ENCODE measurements around the gene FAM83C.

Gene FAM83C

DNA sequence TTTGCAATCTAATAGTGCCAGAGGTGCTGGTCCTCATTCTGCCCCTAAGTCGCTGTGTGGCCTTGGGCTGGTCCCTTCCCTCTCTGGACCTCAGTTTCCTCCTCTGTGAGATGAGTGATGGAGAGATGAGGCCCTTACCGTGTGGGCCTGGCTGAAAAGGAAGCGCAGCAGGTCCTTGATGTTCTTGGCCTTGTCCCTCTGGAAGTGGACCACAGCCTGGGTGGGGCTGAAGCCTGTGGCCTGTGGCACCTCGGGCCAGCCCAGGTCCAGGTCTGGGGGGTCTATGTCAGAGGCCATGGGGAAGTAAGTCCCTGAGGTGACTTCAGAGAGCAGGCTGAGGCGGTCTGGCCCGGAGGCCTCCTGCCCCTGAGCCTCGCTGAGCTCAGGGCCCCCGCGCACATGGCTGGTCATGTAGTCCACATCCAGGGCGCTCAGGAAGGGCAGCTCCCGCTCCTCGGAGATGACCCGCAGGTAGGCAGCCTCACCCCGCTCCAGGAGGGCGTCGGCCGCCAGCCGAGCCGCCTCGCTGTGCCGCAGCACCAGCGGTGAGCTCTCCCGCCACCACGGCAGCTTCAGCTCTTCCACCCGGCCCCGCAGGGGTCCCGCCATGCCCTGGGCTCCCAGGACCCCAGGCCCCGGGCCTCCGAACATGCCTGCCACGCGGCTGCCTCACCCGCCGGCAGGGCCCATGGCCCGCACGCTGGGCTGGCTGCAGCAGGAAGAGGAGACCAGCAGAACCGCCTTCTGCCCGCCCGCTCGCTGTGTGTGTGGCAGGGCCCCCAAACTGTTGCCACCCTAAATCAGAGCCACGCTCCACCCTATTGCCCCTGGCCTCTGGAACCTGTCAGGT lies at the start of gene FAM83C:
TSS of gene FAM83C (minus strand) at position 772 of the 850 bp plus-strand sequence. CDS start at position 651, 121 bp downstream.
- no peak for DNase-seq

DNA sequence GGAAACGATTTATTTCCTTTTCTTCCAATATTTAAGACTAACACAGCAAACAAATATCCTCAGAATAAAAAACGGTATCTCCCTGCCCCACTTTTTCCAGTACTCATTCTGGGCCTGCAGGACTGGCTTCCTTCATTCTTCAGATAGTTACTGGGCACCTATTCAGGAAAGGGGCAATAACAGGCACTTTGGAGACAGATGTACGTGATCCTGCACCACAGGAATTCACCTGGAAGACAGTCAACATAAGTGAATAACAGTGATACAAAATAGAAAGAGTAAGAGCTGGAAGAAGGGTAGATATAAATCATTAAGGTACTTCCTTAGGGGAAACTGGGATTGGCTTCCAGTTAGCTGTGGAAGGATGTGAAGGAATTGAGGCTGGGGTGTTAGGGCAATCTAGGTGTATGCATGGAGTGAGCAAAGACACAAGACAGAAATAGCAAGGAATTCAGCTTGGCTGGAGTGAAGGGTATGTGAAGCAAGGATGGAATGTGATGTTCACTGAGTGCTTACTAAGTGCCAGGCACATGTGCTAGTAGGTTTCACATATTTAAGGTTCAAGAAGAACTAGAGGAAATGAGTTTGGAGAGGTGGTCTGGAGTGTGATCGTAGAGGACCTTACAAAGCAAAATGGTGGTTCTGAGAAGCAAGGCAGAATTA lies 49.3 kb upstream of the FAM83C start:
- DNase-seq, result no peak

DNA sequence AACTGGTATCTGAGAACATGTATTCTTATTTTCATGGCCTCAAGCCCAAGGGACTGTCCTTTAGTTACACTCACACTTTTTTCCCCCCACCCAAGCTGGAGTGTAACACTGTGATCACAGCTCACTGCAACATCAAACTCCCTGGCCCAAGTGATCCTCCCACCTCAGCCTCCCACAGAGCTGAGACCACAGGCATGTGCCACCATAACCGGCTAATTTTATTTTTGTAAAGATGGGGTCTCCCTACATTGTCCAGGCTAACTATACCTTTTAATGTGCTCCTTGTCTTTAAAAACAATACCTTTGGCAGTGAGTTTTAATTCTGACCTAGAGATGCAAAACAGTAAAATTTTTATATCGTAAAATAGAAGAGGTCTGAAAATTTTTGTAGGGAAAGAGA lies 48.2 kb upstream of the FAM83C start:
- DNase-seq, result no peak

DNA sequence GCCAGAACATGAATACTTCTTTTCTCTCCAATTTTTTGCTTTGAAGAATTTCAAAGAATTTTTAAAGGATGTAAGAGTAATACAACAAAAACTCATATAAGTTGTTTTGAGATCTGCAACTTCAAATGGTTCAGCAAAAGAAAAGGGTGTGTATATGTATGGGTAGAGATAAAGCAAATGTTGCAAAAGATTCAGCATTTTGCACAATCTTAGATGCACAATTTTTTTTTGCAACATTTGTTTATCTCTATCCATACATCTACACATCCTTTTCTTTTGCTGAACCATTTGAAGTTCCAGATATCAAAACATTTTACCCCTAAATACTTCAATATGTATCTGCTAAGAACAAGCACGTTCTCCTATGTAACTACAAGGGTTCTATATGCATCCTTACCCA lies 47.4 kb upstream of the FAM83C start:
- DNase-seq, result no peak

DNA sequence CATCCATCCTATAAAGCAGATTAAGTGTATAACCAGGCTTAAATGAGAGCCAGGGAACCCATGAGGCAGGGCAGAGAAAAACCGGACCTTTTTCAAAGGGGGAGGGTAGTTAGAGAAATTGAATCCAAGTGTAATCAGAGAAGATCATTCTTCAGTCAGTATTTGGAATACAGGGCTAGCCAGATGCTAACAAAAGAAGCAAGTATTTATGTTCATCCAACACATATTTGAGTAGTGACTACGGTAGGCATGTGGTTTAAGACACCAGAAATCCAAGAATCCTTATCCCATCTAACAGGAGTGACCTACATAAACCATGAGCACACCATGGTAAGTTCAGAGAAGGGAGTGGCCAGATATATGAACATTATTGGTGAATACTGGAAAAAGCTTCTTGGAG lies 46.8 kb upstream of the FAM83C start:
- DNase-seq, result no peak

DNA sequence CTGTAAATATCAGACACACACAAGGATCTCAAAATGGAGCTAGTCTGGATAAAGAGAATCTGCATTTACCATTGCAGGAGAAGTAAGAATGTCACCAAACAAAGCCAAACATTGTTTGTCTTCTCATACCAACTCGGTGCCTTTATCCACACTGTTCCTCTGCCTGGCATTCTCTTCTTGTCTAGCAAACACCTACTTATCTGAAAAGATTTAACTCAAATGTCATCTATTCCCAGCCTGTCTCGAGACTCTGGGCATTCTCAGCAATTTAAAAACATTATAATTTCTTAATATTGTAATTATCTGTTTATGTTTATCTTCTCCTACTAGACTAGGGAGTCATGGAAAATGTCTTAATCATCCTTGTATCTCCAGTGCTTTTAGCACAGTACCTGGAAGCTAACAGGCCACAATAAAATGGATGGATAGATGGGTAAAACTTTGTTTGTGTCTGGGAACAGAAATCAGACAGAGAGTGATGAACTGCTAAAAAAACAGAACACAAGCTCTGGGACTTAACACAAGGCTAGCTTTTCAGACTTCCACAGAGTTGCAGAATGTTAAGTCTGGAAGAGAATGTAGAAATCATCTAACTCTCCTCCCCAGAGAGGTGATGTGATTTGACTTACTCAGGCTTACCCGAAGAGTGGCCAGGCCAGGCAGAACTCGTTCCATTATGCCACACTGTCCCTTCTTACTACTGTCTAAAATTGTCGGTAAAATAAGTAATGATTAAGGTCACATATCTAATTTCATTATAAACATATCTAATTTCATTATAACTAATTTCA lies 42.3 kb upstream of the FAM83C start:
- no peak for DNase-seq

DNA sequence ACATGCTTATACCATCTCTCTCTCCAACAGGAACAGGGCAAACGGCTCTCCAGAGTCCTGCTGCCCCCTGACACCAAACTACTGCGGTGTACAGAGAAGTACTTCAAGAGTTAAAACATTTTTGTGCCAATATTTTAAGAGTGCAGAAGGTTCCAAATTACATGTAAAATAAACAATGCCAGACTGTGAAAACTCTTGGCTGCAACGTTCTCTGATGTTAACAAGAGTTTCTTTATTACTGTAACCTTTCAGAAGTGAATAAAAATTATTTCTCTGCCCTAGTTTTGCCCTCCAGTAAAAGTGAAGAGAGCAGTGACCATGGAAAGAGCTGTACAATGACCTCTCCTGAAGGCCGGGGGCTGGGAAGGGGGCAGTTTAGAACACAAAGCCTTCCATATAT lies 41.4 kb upstream of the FAM83C start:
- DNase-seq, result no peak

DNA sequence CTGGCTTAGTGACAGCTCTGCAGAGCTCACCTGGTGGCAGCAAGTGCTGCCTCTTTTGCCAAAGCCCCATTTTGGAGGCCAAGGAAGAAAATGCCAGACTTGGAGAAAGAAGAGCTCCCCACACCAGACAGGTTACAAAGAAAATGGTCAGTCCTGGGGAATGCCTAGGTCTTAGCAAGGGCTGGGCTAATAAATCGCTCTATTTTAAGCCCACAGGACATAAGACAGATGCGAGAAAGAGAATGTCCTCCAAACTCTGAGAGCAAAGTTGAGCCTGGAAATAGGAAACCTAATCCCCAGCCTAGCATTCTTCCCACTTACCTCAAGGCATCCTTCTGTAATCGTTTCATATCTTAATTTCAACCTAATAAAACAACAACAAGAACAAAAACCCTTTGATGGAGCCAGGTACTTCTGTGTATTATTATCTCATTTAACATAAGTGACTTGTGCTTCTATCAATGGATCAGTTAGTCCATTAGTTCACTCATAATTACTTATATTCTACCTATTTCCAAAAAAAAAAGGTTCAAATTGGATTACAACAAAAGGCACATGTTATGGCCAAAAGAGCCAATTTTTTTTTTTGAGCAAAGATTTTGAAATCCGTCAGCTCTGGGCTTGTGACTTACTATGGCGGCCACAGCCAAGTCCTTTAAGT lies 40.4 kb upstream of the FAM83C start:
- no peak for DNase-seq

DNA sequence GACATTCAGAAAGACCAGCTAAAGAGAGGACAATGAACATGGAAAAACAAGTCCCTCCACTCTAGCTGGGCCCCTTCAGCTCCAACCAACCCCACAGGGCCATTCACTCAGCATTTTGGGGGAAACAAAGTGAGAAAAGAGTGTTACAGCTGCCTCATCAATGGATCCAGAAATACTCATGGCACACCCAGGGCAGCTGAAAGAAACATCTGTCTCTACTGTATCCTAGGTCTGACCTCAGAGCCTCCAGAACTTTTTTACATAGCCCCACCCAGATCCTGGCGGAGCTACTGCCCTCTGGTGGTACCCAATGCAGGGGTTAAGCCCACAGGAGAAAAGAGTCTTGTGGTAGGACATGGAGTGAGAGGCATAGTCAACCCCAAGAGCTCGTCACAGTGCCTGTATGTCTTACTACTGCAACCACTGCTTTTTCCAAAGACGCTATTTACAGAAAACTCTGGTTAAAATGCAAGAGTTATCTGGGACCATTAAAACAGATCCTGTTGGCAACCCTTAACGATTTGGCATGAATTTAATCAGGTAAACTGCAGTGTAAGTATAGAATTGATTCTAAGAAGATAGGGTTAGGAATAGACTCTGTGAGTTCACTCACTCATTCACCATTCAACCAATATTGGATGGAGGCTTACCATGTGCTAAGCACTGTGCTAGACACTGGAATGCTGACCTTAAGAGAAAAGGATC lies 37.4 kb upstream of the FAM83C start:
- DNase-seq, result peak; percentile 52

DNA sequence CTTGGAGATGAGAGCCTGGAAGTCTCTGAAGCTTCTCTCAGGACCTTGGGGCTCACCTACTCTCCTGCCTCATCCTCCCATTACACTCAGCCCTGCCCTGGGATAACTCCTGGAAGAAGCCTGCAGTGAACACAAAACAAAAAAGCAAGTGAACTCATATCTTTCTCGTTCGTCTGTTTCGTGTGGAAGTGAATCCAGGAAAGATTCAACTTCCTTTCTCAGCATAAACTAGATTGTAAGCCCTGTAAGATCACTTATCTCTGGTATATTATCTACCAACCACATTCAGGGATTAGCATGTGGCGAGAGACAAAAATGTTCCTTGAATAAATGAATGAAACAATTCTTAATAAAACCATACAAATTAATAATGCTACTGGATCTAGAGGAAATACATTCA lies 36.5 kb upstream of the FAM83C start:
- no peak for DNase-seq

DNA sequence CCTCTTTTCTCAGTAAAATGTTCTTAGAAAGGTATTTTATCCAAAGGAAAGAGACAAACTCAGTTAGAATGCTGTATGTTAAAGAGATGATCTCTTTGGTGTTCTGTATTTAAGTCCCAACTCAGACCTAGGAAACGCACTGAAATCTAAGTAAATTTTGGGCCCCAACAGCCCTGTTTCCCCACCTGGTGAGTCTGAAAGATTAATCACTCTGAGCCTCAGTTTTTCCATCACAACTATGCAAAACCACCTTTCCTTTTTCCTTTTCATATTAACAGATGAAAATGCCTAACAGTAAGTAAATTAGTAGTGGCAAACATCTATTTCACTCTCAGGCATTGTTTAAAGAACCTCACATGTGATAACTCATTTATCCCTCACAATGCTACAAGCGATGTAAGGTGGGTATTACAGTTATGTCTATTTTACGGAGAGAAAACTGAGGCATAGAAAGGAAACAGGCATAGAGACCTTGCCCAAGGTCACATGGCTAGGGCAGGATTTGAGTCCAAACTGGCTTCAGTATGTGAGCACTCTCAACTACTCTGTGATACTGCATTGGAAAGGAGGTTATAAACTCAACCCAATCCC lies 36.0 kb upstream of the FAM83C start:
- no peak for DNase-seq

DNA sequence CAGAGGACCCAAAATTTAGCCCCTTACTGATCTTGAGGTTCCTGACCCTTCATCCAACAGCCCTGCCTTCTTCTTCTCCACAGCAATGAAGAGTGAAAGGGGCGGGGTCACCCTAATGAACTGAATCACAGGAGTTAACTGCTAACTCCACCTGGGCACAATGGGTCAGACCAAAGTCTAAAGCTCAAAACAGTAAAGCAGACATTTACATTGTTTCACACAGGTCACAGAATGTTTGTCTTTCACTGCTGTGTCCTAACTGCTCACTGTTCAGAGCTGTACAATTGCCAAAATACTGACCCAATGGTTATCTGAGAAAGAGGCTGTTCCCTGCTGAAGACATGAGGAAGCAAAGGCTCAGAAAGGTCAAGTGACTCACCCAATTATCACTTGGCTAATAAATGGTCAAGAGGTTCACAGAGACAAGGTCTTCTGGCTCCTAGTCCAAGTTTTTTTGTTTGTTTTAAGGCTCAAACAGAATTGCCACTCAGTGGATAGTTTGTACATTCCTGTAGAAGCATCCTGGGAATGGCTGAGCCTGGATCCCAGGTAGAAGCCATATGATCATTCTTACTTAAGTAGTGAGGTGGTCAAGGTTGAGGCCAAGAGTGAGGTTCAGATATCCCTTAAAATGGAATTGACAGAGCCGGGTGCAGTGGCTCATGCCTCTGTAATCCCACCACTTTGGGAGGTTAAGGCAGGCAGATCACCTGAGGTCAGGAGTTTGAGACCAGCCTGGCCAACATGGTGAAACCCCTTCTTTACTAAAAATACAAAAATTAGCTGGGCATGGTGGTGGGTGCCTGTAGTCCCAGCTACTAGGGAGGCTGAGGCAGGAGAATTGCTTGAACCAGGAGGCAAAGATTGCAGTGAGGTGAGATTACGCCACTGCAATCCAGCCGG lies 35.1 kb upstream of the FAM83C start:
- DNase-seq, result no peak

DNA sequence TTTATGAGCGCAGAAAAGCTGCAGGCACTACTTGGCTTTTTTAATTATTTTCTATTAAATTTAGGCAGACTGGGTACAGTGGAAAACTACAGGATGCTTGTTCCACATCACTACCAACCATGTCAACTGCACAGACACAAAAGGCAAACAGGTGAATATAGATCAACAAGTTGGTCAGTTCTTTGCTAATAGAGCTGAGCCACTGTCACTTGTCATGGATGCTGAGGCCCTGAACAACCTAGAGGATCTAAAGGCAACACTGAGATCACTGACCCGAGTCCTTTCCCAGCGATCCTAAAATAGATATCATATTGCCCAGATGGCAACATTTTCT lies 34.5 kb upstream of the FAM83C start:
- no peak for DNase-seq

DNA sequence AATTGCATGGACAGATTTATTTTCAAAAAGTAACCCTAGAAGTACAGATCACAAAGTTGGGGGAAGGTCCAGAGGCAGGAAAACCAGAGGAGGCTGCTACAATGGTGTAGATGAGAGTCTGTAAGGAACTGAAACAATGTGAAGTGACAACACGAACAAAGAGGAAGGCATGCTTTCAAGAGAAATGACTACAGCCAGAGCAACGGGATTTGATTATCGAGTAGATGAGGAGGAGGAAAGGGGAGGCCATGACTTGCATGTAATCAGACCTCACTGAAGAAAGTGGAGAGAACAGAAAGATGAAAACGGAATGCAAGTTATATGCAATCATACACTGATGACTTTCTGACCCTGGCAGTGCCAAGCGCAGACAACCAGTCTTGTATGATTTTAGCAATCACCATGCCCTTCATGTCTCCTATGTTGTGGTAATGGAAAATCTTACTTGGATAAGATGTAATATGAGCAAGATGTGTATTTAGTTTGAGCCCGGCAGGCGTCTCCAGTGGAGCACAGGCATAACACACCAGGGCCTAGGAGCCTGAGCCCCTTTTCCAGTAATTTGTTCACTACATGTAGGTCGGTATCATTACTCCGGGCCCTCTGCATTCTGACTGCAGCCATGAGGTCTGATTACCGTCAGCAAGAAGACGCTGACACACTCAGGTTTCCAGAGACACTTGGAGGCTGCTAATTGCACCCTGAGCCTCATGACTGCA lies 34.0 kb upstream of the FAM83C start:
- DNase-seq, result no peak

DNA sequence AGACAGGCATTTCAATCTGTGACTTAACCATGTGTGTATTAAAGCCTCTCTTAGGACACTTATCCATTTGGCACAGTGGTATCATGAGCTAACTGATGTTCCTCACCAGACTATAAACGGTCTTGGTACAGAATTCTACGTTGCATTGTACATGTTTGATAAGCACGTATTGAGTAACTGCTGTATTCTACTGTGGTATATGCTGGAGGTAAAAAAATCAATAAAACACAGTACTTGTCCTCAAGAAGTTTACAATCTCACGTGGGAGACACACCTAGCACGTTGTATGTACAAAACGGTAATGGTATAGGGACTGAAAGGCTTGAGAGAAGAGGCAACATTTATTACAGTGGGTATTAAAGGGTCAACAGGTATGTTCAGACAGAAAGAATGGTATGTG lies 33.2 kb upstream of the FAM83C start:
- no peak for DNase-seq

DNA sequence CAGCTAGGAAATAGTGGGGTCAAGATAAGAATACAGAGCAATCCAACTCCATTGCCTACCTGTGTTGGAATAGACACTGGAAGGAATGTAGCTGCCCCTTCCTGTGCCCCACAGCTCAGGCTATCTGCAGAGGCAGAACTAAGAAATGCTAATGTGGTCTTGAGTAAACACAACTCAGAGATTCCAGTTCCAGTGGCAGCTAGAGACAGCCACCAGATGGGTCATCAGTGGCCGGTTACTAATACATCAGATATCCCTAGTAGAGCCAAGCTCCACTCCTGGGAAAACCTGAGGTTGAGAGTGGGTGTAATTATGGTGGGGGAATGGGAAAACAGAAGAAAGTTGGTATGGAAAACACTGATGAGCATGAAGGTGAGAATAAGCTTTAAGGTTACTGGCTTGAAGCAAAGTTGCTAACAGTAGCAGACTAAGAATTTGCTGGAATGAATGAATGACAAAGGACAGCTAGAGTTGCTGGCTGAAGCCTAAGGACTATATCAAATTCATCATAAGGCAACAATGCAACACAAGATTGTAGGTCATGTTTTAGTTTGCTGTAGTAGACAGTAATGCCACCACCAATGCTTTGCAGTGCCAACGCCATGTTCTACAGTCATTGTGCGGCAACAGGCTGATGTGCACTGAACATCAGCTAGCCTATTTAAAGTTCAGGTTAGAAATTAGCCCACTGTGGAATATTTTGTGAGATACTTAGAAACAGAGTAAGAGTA lies 28.3 kb upstream of the FAM83C start:
- DNase-seq, result no peak

DNA sequence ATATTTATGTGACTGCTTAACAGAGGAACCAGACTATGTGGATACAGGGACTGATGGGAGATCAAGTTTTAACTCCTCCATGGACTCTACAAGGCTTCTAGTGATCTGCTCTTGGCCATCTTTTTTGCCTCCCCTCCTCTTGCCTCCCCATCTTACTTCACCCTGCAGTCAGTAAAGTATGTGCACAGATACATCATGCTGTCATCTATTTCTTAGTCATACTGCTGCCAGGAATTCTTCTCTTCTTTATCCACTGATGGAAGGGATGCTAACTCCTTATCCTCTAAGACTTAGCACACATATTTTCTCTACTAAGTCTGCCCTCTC lies 27.6 kb upstream of the FAM83C start:
- no peak for DNase-seq

DNA sequence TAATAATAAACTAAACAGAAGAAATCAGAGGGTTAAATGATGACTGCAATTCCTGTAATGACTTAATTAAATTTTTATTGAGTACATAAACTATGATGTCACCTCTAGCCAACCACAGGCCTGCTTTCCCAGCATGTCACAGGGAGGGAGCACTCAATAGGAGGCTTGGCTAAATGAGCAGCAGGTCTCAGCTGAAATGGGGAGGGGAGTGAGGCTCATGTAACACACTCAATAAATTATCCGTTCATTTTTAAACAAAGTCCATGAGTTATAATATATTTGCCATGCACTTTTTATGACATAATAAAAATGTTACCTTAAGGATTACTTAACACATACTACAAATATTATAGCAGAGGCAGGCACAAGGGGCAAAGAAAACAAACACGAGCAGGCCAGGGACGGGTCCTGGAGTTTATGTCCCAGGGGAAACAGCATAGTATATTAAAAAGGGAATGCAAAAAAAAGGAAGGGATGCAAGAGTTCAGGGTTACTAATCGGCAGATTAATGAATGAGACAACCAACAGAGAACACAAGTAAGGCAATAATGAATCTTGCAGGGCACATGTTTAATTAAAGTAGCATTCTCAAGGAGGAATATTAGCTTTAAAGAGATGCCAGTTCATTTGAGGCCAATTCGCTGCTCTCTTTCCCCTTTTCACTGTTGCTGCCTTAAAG lies 27.1 kb upstream of the FAM83C start:
- DNase-seq, result no peak

DNA sequence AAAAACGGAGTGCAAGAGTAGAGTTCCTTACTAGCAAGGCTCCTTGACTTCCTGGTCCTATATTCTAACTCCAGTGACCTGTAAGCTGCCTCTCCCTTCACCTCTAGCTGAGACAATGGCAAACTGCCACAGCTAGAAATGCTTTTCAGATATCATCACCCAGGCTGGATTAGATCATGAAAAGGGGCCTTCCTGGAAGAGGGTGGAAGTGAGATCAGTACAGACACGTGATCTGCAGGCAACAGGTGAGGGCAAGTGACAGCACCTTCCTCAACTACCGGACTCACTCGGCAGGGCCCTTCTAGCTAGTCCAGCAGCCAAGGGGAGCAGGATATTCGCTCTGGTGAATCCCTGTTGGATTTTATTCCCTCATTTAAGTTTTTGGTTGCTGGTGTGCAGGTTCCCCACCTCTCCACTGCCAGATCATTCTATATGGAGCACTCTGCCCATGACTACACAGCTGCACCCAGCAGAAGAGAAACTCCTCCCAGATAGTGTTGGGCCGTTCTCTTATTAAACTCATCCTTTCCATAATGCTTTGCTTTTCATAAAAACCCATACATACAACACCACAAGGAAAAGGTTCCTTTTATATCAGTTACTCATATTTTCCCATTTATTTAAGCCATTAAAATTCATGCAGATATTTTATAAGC lies 26.4 kb upstream of the FAM83C start:
- no peak for DNase-seq
